ENCODE results near the gene CCR9. TPM values are rescaled to one million over a fixed set of nuclear protein-coding genes. Genes with fewer than 3 reads are reported as not detected.

The CCR9 gene
- total RNA-seq, 1 donor from 2014 or later, result not detected

- peaks cover 25% of the 10 kb centered on the region for H3K36me3 Mint-ChIP-seq (ENCODE audit: low read depth, unreplicated experiment)
Measured at GRCh38 chr3:45931496-45931895, 45.2 kb downstream of the CCR9 start.

DNA sequence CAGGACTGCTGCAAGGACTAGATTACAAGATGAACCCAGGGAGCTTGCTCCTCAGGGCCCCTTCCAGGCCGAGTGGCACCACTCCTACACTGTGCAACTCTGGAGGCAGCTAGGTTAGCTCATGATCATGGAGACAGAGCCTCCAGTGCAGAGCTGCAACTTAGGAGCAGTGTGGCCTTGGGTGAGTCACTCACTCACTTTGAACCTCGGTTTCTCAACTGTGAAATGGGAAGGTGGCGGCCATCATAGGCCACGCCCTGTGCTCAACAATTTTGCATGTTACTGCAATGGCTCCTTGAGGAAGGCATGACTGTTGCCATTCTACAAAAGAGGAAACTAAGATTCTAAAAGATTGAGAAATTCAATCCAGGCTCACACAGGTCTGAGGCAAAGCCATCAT lies 45.8 kb downstream of the CCR9 start:
- H3K9me3 Mint-ChIP-seq (ENCODE audit: unreplicated experiment), result no peaks in the 10 kb centered on the region

More at GRCh38 chr3:45931496-45931895, 45.2 kb downstream of the CCR9 start:
- Mint-ChIP-seq H3K4me3 (ENCODE audit: unreplicated experiment) (no peak overlapping the region), H3K27me3 (ENCODE audit: low read depth, unreplicated experiment) (no peaks in the 10 kb centered on the region), H3K27ac (ENCODE audit: unreplicated experiment) (no peak overlapping the region), H3K4me1 (ENCODE audit: low read depth, unreplicated experiment) (peaks cover 10% of the 10 kb centered on the region), H3K9me3 (ENCODE audit: unreplicated experiment) (no peaks in the 10 kb centered on the region)
- H3K4me1 ChIP-seq (ENCODE audit: insufficient read depth, low read length), result peaks cover 13% of the 10 kb centered on the region
- TF ChIP-seq EZH2 (IDR thresholded peaks at IDR 0.05; ENCODE audit: insufficient read depth, low read length) (no peak), CTCF (IDR thresholded peaks at IDR 0.05; ENCODE audit: insufficient read depth, low read depth, low read length) (no peak)
- no peaks in the 10 kb centered on the region for H3K9me3 ChIP-seq (ENCODE audit: insufficient read depth, low read depth, low read length)
- peaks cover 9% of the 10 kb centered on the region for H3K36me3 ChIP-seq (ENCODE audit: insufficient read depth, low read length)
- H3K4me3 ChIP-seq (ENCODE audit: insufficient read depth, low read depth, low read length), result no peak overlapping the region
- no peaks in the 10 kb centered on the region for H3K79me2 ChIP-seq (ENCODE audit: insufficient read depth, low read length)
- H3K9ac ChIP-seq (ENCODE audit: low read length), result no peak overlapping the region
- H4K20me1 ChIP-seq (ENCODE audit: insufficient read depth, low read length), result no peaks in the 10 kb centered on the region
- H3K27ac ChIP-seq (ENCODE audit: low read depth, low read length), result no peak overlapping the region
- DNase-seq (ENCODE audit: low read depth), result no peak
- FAIRE-seq, result no peak
- no peak overlapping the region for H2AFZ ChIP-seq (ENCODE audit: low read depth, low read length)
- no peak overlapping the region for H3K4me2 ChIP-seq (ENCODE audit: low read length)
- H3K27me3 ChIP-seq (ENCODE audit: insufficient read depth, low read length), result no peaks in the 10 kb centered on the region

More for the DNA sequence above, 45.8 kb downstream of the CCR9 start:
- Mint-ChIP-seq H3K4me3 (ENCODE audit: unreplicated experiment) (no peak overlapping the region), H3K36me3 (ENCODE audit: low read depth, unreplicated experiment) (peaks cover 27% of the 10 kb centered on the region), H3K4me1 (ENCODE audit: low read depth, unreplicated experiment) (peaks cover 9% of the 10 kb centered on the region), H3K27me3 (ENCODE audit: low read depth, unreplicated experiment) (no peaks in the 10 kb centered on the region), H3K27ac (ENCODE audit: unreplicated experiment) (no peak overlapping the region)
- Histone ChIP-seq H2AFZ (ENCODE audit: low read depth, low read length) (no peak overlapping the region), H3K36me3 (ENCODE audit: insufficient read depth, low read length) (peaks cover 9% of the 10 kb centered on the region), H3K27ac (ENCODE audit: low read depth, low read length) (no peak overlapping the region), H3K4me1 (ENCODE audit: insufficient read depth, low read length) (peaks cover 13% of the 10 kb centered on the region), H3K27me3 (ENCODE audit: insufficient read depth, low read length) (no peaks in the 10 kb centered on the region), H3K9ac (ENCODE audit: low read length) (no peak overlapping the region), H3K4me2 (ENCODE audit: low read length) (no peak overlapping the region), H3K79me2 (ENCODE audit: insufficient read depth, low read length) (no peaks in the 10 kb centered on the region), H3K4me3 (ENCODE audit: insufficient read depth, low read depth, low read length) (no peak overlapping the region), H3K9me3 (ENCODE audit: insufficient read depth, low read depth, low read length) (no peaks in the 10 kb centered on the region), H4K20me1 (ENCODE audit: insufficient read depth, low read length) (no peaks in the 10 kb centered on the region)
- DNase-seq (ENCODE audit: low read depth) (no peak), FAIRE-seq (no peak)
- TF ChIP-seq EZH2 (IDR thresholded peaks at IDR 0.05; ENCODE audit: insufficient read depth, low read length) (no peak), CTCF (IDR thresholded peaks at IDR 0.05; ENCODE audit: insufficient read depth, low read depth, low read length) (no peak)

All from astrocyte (in vitro differentiated cells and primary cell).